ENCODE measurements around the gene HAUS2. TPM values are rescaled to one million over a fixed set of nuclear protein-coding genes. Genes with fewer than 3 reads are reported as not detected.
A peak's percentile ranks its signal among the peaks of the same experiment; 100 is the strongest.

Gene HAUS2
- total and polyA plus RNA-seq, 4 donors, result 7.3 to 21.9 (median 15.3) TPM

- peak overlapping the region; percentile 2 to 33 for H3K4me3 ChIP-seq (ENCODE audit: low read length in 2 of 2)
- WGBS, 2 donors, result 2% methylated on average over 37 of the region's 37 CpGs
- no peaks in the 10 kb centered on the region for H3K9me3 ChIP-seq (ENCODE audit: control insufficient read depth, low read length)
- peak overlapping the region in 1 of 2 donors; percentile 42 for H3K27ac ChIP-seq (ENCODE audit: low read depth in 1 of 2, low read length in 2 of 2)
- H3K27me3 ChIP-seq (ENCODE audit: control insufficient read depth in 1 of 2, insufficient read depth in 2 of 2, low read length in 1 of 2), result no peaks in the 10 kb centered on the region
- intact Hi-C loops (cut with DNase I), result no loop called here
- peak; percentile 95 to 96 for DNase-seq
- H3K4me1 ChIP-seq (ENCODE audit: control insufficient read depth in 1 of 2, insufficient read depth in 2 of 2, low read length in 2 of 2), result peaks cover 2 to 4% of the 10 kb centered on the region in 2 donors
- H3K36me3 ChIP-seq (ENCODE audit: control insufficient read depth in 1 of 2, insufficient read depth in 2 of 2, low read length in 1 of 2), result peaks cover 0 to 3% of the 10 kb centered on the region in 2 donors
- ATAC-seq (ENCODE audit: low FRiP score), result peak; percentile 94
Observed at GRCh38 chr15:42581272-42581730, 32.7 kb downstream of the HAUS2 start.

GRCh38 chr15:42582569-42583375, 34.1 kb downstream of the HAUS2 start:
- H3K4me3 ChIP-seq (ENCODE audit: low read length in 2 of 2), result peak overlapping the region; percentile 11 to 28
- H3K36me3 ChIP-seq (ENCODE audit: control insufficient read depth in 1 of 2, insufficient read depth in 2 of 2, low read length in 1 of 2), result peaks cover 0 to 4% of the 10 kb centered on the region in 2 donors
- H3K27me3 ChIP-seq (ENCODE audit: control insufficient read depth in 1 of 2, insufficient read depth in 2 of 2, low read length in 1 of 2), result no peaks in the 10 kb centered on the region
- ATAC-seq (ENCODE audit: low FRiP score), result no peak
- H3K4me1 ChIP-seq (ENCODE audit: control insufficient read depth in 1 of 2, insufficient read depth in 2 of 2, low read length in 2 of 2), result peaks cover 0 to 4% of the 10 kb centered on the region in 2 donors
- intact Hi-C loops (cut with DNase I), result no loop called here
- H3K9me3 ChIP-seq (ENCODE audit: control insufficient read depth, low read length), result no peaks in the 10 kb centered on the region
- peak overlapping the region; percentile 21 to 46 for H3K27ac ChIP-seq (ENCODE audit: low read depth in 1 of 2, low read length in 2 of 2)
- 31 to 39% methylated on average over 8 of the region's 8 CpGs for WGBS, 2 donors
- DNase-seq, result no peak

DNA sequence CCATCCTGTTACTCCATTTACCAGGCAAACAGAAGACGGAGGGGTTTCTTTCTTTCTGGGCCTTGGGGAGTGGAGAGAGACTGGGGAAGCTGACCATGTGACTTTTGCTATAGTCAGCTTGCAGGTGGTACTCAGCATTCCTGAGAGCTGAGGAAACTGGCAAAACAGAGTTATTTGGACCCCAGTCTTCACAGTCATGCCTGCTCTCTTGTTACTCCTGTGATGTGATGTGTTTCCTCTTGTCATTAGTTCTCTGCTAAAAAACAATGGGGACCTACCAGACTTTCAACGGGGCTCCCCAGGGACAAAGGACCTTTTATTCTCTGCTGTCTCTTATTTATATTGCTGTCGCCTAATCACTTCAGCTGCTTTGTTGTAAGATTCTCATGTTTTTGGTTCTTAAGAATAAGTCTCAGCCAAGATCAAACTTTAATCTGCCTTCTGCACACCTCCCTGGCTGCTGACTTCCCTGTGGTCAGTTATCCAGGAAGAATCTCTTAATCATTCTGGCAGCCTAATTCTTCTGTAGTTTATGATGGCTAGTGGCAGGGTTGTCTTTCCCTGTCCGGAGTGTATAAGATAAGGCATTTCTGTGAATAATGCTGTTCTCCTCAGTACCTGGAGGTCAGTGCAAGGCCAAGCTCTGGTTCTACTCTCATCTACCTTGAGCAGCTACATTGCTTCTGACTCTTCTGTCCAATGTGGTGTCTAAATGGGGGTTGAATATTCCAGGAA, 35.6 kb downstream of the HAUS2 start:
- intact Hi-C loops (cut with DNase I), result no loop called here
- WGBS, 2 donors, result 16 to 17% methylated on average over 4 of the region's 4 CpGs
- no peak for DNase-seq

GRCh38 chr15:42590619-42591237, 42.1 kb downstream of the HAUS2 start:
- WGBS, 2 donors, result 96% methylated on average over 5 of the region's 5 CpGs
- H3K9me3 ChIP-seq (ENCODE audit: control insufficient read depth, low read length), result no peaks in the 10 kb centered on the region
- no peaks in the 10 kb centered on the region for H3K27me3 ChIP-seq (ENCODE audit: control insufficient read depth in 1 of 2, insufficient read depth in 2 of 2, low read length in 1 of 2)
- no peak overlapping the region for H3K4me3 ChIP-seq (ENCODE audit: low read length in 2 of 2)
- DNase-seq (no peak), ATAC-seq (ENCODE audit: low FRiP score) (no peak)
- intact Hi-C loops (cut with DNase I), result no loop called here
- H3K4me1 ChIP-seq (ENCODE audit: control insufficient read depth in 1 of 2, insufficient read depth in 2 of 2, low read length in 2 of 2), result peaks cover 0 to 4% of the 10 kb centered on the region in 2 donors
- H3K27ac ChIP-seq (ENCODE audit: low read depth in 1 of 2, low read length in 2 of 2), result no peak overlapping the region
- H3K36me3 ChIP-seq (ENCODE audit: control insufficient read depth in 1 of 2, insufficient read depth in 2 of 2, low read length in 1 of 2), result peaks cover 0 to 4% of the 10 kb centered on the region in 2 donors

More for the DNA sequence above, 35.6 kb downstream of the HAUS2 start:
- peaks cover 0 to 4% of the 10 kb centered on the region in 2 donors for H3K4me1 ChIP-seq (ENCODE audit: control insufficient read depth in 1 of 2, insufficient read depth in 2 of 2, low read length in 2 of 2)
- no peak for ATAC-seq (ENCODE audit: low FRiP score)
- H3K27me3 ChIP-seq (ENCODE audit: control insufficient read depth in 1 of 2, insufficient read depth in 2 of 2, low read length in 1 of 2), result no peaks in the 10 kb centered on the region
- peaks cover 0 to 4% of the 10 kb centered on the region in 2 donors for H3K36me3 ChIP-seq (ENCODE audit: control insufficient read depth in 1 of 2, insufficient read depth in 2 of 2, low read length in 1 of 2)
- no peaks in the 10 kb centered on the region for H3K9me3 ChIP-seq (ENCODE audit: control insufficient read depth, low read length)
- peak overlapping the region in 1 of 2 donors; percentile 24 for H3K4me3 ChIP-seq (ENCODE audit: low read length in 2 of 2)
- peak overlapping the region in 1 of 2 donors; percentile 59 for H3K27ac ChIP-seq (ENCODE audit: low read depth in 1 of 2, low read length in 2 of 2)

DNA sequence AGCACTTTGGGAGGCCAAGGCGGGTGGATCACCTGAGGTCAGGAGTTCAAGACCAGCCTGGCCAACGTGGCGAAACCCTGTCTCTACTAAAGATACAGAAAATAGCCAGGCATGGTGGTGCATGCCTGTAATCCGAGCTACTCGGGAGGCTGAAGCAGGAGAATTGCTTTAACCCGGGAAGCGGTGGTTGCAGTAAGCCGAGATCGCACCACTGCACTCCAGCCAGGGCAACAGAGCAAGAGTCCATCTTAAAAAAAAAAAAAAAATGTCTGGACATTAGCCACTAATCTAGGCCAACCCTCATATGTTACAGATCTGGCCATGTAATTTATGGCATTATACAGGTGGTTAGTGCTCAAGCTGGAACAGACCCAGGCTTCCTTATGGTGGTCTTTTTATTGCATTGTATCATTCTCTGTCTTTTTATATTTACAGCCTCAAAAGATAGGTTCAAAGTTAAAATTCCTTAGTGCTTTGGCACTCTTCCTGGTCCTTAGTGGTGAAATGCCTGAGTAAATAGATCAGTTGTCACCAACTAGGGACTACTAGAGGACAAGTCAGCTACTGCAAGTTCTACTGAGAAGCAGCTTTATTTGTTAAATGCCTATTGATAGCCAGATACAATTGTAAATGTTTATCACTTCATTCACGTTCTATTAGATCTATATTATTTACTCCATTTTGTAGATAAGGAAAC, 42.7 kb downstream of the HAUS2 start:
- Histone ChIP-seq H3K27me3 (ENCODE audit: control insufficient read depth in 1 of 2, insufficient read depth in 2 of 2, low read length in 1 of 2) (no peaks in the 10 kb centered on the region), H3K36me3 (ENCODE audit: control insufficient read depth in 1 of 2, insufficient read depth in 2 of 2, low read length in 1 of 2) (no peaks in the 10 kb centered on the region), H3K4me1 (ENCODE audit: control insufficient read depth in 1 of 2, insufficient read depth in 2 of 2, low read length in 2 of 2) (peaks cover 0 to 11% of the 10 kb centered on the region in 2 donors), H3K27ac (ENCODE audit: low read depth in 1 of 2, low read length in 2 of 2) (no peak overlapping the region), H3K9me3 (ENCODE audit: control insufficient read depth, low read length) (no peaks in the 10 kb centered on the region), H3K4me3 (ENCODE audit: low read length in 2 of 2) (no peak overlapping the region)
- 76 to 82% methylated on average over 10 of the region's 10 CpGs for WGBS, 2 donors
- intact Hi-C loops (cut with DNase I), result no loop called here
- ATAC-seq (ENCODE audit: low FRiP score), result peak; percentile 65
- no peak for DNase-seq

DNA sequence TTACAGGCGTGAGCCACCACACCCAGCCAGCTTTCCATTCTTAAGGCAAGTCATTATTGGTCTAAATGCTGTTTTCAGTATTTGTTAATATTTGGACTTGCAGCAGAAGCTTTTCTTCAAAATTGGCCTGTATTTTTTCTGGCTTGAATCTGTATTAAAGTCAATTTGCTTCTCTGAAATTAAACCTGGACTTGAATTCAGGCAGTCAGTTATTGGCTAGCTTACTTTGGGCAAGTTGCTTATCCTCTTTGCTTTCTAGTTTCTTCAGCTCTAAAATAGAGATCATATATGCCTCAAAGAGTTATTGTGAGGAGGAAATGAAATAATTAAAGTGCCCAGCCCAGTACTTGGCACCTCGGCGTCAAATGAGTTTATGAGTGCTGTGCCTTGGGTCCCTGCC, 44.1 kb downstream of the HAUS2 start:
- H3K36me3 ChIP-seq (ENCODE audit: control insufficient read depth in 1 of 2, insufficient read depth in 2 of 2, low read length in 1 of 2), result no peaks in the 10 kb centered on the region
- H3K9me3 ChIP-seq (ENCODE audit: control insufficient read depth, low read length), result no peaks in the 10 kb centered on the region
- WGBS, 2 donors, result 53 to 65% methylated on average over 3 of the region's 3 CpGs
- peak overlapping the region; percentile 15 to 21 for H3K27ac ChIP-seq (ENCODE audit: low read depth in 1 of 2, low read length in 2 of 2)
- intact Hi-C loops (cut with DNase I), result no loop called here
- H3K4me1 ChIP-seq (ENCODE audit: control insufficient read depth in 1 of 2, insufficient read depth in 2 of 2, low read length in 2 of 2), result peaks cover 0 to 12% of the 10 kb centered on the region in 2 donors
- ATAC-seq (ENCODE audit: low FRiP score), result peak; percentile 40
- DNase-seq, result no peak
- no peak overlapping the region for H3K4me3 ChIP-seq (ENCODE audit: low read length in 2 of 2)
- no peaks in the 10 kb centered on the region for H3K27me3 ChIP-seq (ENCODE audit: control insufficient read depth in 1 of 2, insufficient read depth in 2 of 2, low read length in 1 of 2)

GRCh38 chr15:42593143-42593542, 44.5 kb downstream of the HAUS2 start:
- ATAC-seq (ENCODE audit: low FRiP score), result peak; percentile 84

DNA sequence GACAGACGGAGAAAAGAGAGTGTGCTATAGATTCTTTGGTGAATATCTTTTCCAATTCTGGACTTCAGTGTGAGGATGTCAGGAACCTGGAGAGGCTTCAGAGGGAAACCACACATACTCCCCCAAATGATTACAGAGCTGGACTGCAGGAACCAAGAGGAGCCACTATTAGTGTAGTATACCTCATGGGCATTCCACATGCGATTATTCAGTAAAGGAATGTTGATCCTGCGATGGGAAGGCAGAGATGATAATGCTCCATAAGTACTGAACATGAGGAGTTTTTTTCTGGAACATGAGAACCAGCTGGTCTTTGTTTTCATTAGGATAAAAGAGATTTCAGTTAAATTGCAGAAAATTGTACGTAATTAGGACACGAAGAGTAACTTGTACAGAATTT, 45.5 kb downstream of the HAUS2 start:
- DNase-seq (no peak), ATAC-seq (ENCODE audit: low FRiP score) (no peak)
- H3K4me3 ChIP-seq (ENCODE audit: low read length in 2 of 2), result no peak overlapping the region
- no peaks in the 10 kb centered on the region for H3K9me3 ChIP-seq (ENCODE audit: control insufficient read depth, low read length)
- no peaks in the 10 kb centered on the region for H3K36me3 ChIP-seq (ENCODE audit: control insufficient read depth in 1 of 2, insufficient read depth in 2 of 2, low read length in 1 of 2)
- WGBS, 2 donors, result 72 to 74% methylated on average over 5 of the region's 5 CpGs
- H3K27me3 ChIP-seq (ENCODE audit: control insufficient read depth in 1 of 2, insufficient read depth in 2 of 2, low read length in 1 of 2), result no peaks in the 10 kb centered on the region
- peak overlapping the region; percentile 17 to 76 for H3K27ac ChIP-seq (ENCODE audit: low read depth in 1 of 2, low read length in 2 of 2)
- peaks cover 0 to 12% of the 10 kb centered on the region in 2 donors for H3K4me1 ChIP-seq (ENCODE audit: control insufficient read depth in 1 of 2, insufficient read depth in 2 of 2, low read length in 2 of 2)
- intact Hi-C loops (cut with DNase I), result no loop called here

More at GRCh38 chr15:42593143-42593542, 44.5 kb downstream of the HAUS2 start:
- peak in 1 of 2 donors; percentile 55 for DNase-seq
- no peaks in the 10 kb centered on the region for H3K27me3 ChIP-seq (ENCODE audit: control insufficient read depth in 1 of 2, insufficient read depth in 2 of 2, low read length in 1 of 2)
- H3K27ac ChIP-seq (ENCODE audit: low read depth in 1 of 2, low read length in 2 of 2), result peak overlapping the region; percentile 15 to 21
- H3K4me1 ChIP-seq (ENCODE audit: control insufficient read depth in 1 of 2, insufficient read depth in 2 of 2, low read length in 2 of 2), result peaks cover 0 to 12% of the 10 kb centered on the region in 2 donors
- H3K9me3 ChIP-seq (ENCODE audit: control insufficient read depth, low read length), result no peaks in the 10 kb centered on the region
- 15 to 20% methylated on average over 4 of the region's 4 CpGs for WGBS, 2 donors
- H3K36me3 ChIP-seq (ENCODE audit: control insufficient read depth in 1 of 2, insufficient read depth in 2 of 2, low read length in 1 of 2), result no peaks in the 10 kb centered on the region
- intact Hi-C loops (cut with DNase I), result no loop called here
- H3K4me3 ChIP-seq (ENCODE audit: low read length in 2 of 2), result no peak overlapping the region
